Activated naive CD4-positive, alpha-beta T cell treated with Interleukin-2 at 50 U/mL for 16 hours (primary cell): ENCODE measurements around the gene ZSWIM8.
"Not testable (repeated sequence)": the region's sequence is repeated elsewhere in the genome, so short reads cannot be mapped to it uniquely, and the experiment has no call there.

Source experiments
- DNase-seq: peaks from one replicate; pipeline ENCODE4 v3.0.0-alpha.2; 2020

Gene ZSWIM8

DNA sequence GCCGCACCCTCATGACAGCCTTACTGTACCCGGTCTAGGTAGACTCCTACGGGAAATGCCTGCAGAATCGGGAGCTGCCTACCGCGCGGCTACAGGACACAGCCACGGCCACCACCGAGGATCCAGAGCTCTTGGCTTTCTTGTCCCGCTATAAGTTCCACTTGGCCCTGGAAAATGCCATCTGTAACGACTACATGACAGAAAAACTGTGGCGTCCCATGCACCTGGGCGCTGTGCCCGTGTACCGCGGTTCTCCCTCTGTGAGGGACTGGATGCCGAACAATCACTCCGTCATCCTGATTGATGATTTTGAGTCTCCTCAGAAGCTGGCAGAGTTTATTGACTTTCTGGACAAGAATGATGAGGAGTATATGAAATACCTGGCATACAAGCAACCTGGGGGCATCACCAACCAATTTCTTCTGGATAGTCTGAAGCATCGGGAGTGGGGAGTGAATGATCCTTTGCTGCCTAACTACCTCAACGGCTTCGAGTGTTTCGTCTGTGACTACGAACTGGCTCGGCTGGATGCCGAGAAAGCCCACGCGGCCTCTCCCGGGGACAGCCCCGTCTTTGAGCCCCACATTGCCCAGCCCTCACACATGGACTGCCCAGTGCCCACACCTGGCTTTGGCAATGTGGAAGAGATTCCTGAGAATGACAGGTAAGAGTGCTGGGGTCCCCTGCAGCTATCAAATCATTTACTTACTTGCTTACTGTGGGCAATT lies 12.1 kb upstream of the ZSWIM8 start:
- peak; percentile 38 for DNase-seq

GRCh38 chr10:73774637-73775036 lies 10.8 kb upstream of the ZSWIM8 start:
- no peak for DNase-seq

- no peak for DNase-seq
Observed at GRCh38 chr10:73779018-73779417, 6.4 kb upstream of the ZSWIM8 start.

- DNase-seq = no peak
Observed at GRCh38 chr10:73779539-73780197, 5.7 kb upstream of the ZSWIM8 start.

DNA sequence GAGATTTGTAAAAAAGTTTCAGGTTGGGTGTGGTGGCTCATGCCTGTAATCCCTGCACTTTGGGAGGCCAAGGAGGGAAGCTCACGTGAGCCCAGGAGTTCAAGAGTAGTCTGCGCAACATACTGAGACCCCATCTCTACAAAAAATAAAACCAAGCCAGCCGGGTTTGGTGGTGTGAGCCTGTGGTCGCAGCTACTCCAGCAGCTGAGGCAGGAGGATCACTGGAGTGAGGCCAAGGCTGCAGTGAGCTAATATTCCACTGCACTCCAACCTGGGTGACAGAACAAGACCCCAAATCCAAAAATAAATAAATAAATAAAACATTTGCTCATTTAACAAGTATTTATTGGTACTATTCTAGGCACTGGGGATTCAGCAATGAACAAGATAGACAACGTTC lies 5.1 kb upstream of the ZSWIM8 start:
- no peak for DNase-seq

- no peak for DNase-seq
Observed at GRCh38 chr10:73780966-73781365, 4.4 kb upstream of the ZSWIM8 start.

- no peak for DNase-seq
Observed at GRCh38 chr10:73781548-73781878, 3.9 kb upstream of the ZSWIM8 start.

- peak; percentile 94 for DNase-seq
Observed at GRCh38 chr10:73781879-73782748, 3.3 kb upstream of the ZSWIM8 start, which contains the start of gene CHCHD1. CHCHD1 (plus strand) TSS chr10:73782048; CDS start chr10:73782076, 28 bp downstream.

DNA sequence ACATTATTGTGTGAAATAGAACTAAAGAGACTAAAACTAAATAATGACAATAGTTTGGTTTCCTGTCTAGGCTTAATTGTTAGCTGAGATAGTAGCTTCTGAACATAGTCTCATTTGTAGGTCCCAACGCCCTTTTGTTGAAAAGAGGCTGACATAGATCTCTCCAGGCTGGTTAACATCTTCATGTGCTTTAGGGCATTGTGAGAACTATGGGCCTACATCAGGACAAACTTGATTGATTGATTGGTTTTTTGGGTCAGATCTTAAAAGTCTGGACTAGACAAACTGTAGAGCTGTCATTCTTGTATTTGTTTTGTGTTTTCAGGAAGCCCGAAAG lies 2.7 kb upstream of the ZSWIM8 start:
- no peak for DNase-seq

DNA sequence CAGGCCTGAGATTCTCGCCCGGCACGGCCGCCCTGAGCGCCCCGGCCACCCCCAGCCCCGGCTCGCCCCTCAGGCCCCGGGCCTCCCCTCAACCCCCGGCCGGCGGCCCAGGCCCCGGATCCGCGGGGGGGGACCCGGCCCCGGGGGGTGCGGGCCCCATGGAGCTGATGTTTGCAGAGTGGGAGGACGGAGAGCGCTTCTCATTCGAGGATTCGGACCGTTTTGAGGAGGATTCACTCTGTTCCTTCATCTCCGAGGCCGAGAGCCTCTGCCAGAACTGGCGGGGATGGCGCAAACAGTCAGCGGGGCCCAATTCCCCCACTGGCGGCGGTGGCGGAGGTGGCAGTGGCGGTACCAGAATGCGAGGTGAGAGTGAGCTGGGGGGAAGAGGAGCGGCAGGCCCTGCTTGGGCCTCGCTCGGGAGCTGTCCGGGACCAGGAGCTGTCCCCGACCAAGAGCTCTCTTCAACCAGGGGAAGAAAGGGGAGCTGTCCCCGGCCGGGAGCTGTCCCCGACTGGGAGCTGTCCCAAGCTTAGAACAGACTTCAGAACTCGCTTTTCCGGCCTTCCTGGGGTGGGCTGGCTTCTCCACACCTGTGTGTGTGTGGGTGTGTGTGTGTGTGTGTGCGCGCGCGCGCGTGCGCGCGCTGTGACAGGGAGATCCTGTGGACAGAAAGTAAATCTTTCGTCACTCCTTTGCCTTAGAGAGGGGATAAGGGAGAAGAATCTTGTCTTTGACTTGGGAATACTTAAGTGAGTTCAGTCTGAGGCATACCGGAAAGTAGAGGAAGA lies 510 bp downstream of the ZSWIM8 start:
- peak; percentile 49 for DNase-seq

DNA sequence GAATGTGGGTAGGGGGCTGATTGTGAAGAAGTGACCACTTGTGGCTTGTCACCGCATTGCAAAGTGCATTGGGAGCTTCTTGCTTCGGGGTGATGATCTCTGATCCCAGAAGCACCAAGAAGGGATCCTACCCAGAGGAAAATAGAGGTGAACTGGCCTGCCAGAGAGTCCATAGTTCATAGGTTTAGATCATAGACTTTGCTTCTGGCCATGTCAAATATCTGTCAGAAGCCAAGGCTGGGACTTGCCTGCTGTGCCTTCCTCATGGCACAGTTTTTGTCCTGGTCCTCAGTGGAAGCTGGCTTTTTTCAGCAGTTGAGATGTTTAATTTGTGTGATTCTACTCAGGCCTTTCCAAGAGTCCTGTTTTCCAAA lies 1.1 kb downstream of the ZSWIM8 start:
- no peak for DNase-seq

- DNase-seq = not testable (repeated sequence)
Observed at GRCh38 chr10:73787031-73787800, 1.8 kb downstream of the ZSWIM8 start.

- no peak for DNase-seq
Observed at GRCh38 chr10:73788864-73789658, 3.7 kb downstream of the ZSWIM8 start.

GRCh38 chr10:73789659-73790055 lies 4.3 kb downstream of the ZSWIM8 start:
- no peak for DNase-seq

- no peak for DNase-seq
Observed at GRCh38 chr10:73790886-73791625, 5.7 kb downstream of the ZSWIM8 start.

GRCh38 chr10:73791871-73792400 lies 6.5 kb downstream of the ZSWIM8 start:
- DNase-seq = no peak

DNA sequence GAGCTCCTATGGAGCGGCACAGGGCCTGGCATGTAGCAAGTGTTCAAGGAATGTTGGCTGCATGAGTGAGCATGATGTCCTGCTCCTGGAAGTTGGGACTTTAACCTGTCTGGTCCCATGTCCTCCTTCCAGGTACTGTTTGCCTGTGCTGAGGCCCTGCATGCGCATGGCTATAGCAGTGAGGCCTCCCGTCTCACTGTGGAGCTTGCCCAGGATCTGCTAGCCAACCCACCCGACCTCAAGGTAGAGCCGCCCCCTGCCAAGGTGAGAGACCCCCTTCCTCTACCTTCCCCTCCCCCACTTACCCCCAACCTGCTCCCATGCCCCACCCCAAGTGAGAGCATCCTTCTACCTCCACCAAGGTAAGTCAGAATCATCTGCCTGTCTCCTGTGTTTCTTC lies 8.1 kb downstream of the ZSWIM8 start:
- no peak for DNase-seq

GRCh38 chr10:73795491-73795890 lies 10.1 kb downstream of the ZSWIM8 start:
- DNase-seq = not testable (repeated sequence)

- not testable (repeated sequence) for DNase-seq
Observed at GRCh38 chr10:73796035-73796434, 10.6 kb downstream of the ZSWIM8 start.

DNA sequence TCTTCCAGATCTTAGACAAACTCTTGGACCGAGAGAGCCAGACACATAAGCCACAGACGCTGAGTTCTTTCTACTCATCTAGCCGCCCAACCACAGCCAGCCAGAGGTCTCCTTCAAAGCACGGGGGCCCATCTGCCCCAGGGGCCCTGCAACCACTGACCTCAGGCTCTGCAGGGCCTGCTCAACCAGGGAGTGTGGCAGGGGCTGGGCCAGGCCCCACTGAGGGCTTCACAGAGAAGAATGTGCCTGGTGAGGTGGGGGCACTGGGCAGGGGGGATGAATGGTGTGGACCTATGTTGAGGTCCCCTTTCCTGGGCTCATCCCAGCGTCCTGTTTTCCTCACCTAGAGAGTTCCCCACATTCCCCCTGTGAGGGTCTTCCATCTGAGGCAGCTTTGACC lies 11.4 kb downstream of the ZSWIM8 start:
- DNase-seq = no peak
